GDM1 (cell line): ENCODE data around the gene HGF.

Experiments used
- DNase-seq: peaks from one replicate; lab custom pipeline; 2025; lab: John Stamatoyannopoulos, UW

The HGF gene

DNA sequence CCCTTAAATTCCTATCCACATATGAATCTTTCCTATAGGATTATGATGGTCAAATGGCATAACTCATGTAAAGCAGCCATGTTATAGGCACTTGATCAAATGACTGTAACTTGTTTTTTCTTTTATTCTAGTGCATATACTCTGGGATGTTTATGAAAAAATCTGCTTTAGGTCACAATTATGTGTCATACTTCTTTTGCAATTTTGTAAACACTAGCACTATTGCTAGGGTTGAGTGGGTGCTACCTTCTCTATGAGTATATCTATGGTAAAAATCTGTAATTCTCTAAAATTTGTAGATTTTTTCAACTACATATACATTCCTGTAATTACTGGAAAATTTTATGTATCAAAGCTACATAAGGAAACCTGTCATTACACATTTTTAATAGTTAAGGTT, 50.0 kb downstream of the HGF start:
- no peak for DNase-seq

- DNase-seq = no peak
Observed at GRCh38 chr7:81715984-81716588, 53.8 kb downstream of the HGF start.

GRCh38 chr7:81714306-81714705, 55.5 kb downstream of the HGF start:
- DNase-seq = no peak

DNA sequence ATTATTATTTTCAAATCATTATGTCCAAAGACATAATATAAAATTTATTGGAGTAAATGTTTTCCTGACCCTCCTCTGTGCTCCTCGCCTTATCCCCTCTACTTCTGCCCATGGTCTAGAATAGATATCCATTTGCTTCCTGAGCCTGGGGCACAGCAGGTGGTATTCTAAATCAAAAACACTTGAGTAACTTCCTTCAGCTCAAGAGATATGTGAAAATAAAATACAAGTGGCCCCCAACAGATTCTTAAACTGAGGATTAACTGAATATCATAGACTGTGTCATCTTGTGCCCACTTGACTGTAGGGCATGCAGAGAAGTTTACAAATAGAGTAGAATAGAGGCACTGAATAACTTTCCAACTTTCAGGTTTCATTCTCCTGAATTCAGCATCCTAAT, 59.1 kb downstream of the HGF start:
- no peak for DNase-seq

- DNase-seq = no peak
Observed at GRCh38 chr7:81709836-81710235, 60.0 kb downstream of the HGF start.

- DNase-seq = no peak
Observed at GRCh38 chr7:81707966-81708365, 61.9 kb downstream of the HGF start.

DNA sequence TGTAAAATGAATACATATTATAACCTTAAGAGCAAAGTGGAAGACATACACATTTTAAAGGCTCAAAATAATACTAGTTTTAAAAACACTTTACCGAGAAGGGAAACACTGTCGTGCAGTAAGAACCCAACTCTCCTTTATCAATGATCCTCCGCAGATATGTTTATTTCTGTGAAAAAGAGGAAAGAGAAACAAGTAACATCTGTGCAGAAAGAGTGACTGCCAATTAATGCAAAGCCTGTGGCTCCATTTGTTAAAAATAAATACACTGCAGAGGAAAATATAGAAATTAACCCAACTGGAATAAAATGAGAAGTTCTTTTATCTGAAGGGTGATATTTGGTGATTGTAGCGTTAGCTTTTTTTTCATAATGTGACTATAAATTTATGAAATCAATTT, 62.7 kb downstream of the HGF start:
- DNase-seq = no peak

DNA sequence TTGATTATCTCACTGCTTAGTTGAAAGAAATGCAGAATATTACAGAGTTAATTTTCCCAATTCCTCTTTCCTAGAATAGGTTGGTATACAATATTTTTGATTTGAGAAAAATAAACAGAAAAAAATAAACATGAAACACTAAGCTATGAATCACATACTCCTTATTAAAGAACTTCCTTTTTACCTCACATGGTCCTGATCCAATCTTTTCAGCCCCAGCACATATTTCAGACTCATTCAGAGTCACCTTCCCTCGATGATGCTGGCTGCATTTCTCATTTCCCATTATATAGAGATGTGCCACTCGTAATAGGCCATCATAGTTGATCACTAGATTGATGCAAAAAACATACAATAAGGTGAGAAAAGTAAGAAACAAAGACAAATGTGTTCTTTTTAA, 64.6 kb downstream of the HGF start:
- DNase-seq = no peak

DNA sequence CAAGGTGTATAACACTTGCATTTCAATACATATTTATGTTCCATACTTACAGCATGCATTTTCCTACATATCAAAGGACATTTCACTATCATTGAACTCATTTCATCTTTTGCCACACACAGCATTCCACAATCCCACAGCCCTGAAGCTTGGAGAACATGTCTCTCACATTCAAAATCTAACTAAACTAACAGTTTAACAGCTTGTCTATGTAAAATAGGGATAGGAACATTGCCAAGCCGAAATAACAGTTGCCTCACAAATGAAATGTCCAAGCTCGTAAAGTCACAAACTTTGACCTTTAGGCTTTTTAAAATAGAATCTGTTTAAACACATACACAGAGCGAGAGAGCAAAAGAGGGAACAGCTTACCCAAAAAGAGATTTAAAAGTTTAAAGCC, 65.3 kb downstream of the HGF start:
- DNase-seq = no peak

GRCh38 chr7:81698965-81699364, 70.9 kb downstream of the HGF start:
- no peak for DNase-seq

DNA sequence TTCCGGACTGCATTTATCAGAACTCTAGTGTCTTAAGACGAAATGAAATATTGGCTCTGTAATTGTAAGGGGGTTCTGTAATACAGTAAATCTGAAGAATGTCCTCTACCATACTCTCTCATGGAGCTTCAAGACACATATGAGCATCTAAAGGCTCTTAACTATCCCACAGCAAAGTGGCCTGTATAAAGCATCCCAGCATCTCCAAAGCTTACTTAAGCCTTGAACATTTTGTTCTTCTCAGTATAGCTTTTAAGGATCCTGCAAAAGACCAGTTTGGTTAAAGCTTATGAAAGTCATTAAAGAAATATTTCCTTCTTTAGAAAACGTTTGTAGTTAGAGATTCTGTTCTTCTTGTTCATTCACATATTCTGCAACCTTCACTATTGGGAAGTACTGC, 75.1 kb downstream of the HGF start:
- no peak for DNase-seq

GRCh38 chr7:81693894-81694293, 76.0 kb downstream of the HGF start:
- DNase-seq = no peak

- no peak for DNase-seq
Observed at GRCh38 chr7:81693080-81693479, 76.8 kb downstream of the HGF start.

- DNase-seq = no peak
Observed at GRCh38 chr7:81692146-81692905, 77.5 kb downstream of the HGF start.

DNA sequence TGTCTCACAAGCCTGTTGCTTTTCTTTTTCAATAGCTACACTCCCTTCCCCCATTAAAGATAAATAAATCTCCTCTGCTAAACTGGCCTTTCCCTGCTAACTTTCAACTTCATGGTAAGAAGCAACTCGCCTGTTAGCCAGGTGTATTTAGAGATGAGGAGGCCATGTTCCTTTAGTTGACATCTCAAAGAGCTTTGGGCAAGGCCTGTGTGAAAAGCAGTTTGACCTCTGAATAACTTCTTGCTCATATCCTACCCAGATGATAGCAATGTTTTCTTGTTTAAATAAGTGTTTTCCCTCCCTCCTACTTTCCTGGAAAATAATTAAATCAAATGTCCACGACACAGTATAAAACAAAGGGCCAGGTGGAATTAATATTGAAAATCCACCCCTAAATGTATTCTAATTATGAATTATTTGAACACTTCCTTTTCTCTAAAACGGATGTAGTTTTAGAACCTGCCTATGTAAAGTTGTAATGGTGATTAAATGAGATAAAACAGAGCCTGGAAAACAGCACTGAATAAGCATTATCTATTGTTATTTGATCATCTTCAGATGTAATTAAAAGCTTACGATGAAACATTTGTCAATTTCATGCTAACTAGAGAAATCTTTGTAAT, 78.5 kb downstream of the HGF start:
- DNase-seq = no peak

- DNase-seq = no peak
Observed at GRCh38 chr7:81690688-81691087, 79.2 kb downstream of the HGF start.

DNA sequence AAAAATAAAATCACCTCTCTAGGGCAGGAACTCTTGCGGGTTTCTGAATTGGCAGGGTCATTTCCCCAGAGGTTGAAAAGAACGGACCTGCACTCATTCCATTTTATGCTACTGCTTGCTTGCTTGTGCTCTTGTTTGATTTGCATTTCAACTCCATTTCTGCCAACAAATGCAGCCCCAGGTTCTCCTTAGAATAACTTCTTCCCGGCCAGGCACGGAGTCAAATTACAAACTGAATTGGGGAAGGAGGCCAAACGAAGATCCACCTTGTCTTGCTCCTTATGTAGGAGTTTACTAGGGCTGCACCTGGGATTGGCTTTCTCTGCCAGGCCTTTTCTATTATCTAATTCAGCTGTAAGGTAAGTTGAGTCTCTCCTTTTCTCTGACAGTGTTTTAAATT, 79.6 kb downstream of the HGF start:
- DNase-seq = no peak

GRCh38 chr7:81688622-81689411, 81.0 kb downstream of the HGF start:
- no peak for DNase-seq

GRCh38 chr7:81687062-81687461, 82.8 kb downstream of the HGF start:
- DNase-seq = no peak

GRCh38 chr7:81685270-81685868, 84.5 kb downstream of the HGF start:
- DNase-seq = no peak

DNA sequence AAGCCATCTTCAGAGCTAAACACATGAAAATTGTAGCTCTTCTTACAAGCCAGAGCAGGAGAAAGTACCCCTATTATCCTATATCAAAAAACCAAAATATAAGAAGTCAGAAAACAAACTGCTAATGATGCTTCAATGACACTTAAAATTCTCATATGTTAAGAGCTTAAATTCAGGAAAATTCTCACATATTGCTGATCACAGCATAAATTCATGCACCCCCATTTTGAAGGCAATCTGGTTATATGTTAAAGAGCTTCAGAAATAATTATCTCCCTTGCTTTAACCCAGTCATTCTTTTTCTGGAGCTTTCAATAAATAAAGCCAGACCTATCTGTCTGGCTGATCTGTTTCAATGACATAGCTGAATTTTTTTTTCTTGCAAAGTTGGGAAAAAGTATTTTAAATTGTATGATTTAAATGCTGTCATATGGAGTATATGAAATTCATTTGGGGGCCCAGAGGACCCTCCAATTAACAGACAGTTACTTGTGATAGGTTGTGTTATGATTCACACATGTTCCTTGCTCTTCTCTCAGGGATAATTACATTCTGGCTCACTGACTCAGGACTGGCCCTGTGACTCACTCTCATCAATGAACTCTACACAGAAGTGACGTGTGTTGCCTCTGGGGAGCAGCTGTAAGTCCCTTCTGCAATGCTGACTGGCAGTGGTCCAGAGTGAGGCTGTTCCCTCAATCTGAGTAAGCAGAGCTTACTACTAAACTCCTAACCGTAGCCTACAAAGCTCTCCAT, 85.2 kb downstream of the HGF start:
- DNase-seq = no peak

DNA sequence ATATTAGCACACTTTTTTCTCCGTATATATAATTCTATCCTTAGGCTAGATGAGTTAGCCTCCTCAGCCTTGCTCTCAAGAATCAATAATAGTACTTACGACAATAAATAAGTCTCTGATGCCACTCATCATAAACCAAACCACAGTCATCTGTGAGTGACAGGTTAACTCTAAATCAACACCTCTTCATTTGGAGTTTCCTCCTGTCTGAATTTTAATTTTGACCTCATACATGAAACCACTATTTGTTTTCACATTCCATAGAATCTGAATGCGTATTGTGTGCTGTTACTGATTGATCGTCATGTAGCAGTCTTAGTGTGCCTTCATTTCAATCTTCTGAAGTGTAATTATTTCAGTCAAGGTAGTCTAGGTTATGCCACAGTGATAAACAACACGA, 85.8 kb downstream of the HGF start:
- no peak for DNase-seq
